GM18951 (cell line): ENCODE results near the gene LGALS7.

Source experiments
- POLR2A ChIP-seq: IDR thresholded peaks from 4 replicates; pipeline ENCODE4 v1.6.1; 2011; ENCODE audit warnings: mild to moderate bottlenecking; ENCODE audit not compliant: insufficient read length, insufficient read depth; ENCODE audit errors: extremely low read depth
- in situ Hi-C: fragments of 300-500 bp; cut with MboI; formaldehyde crosslinking; loops from one replicate; pipeline ENCODE4 v1.12.0; 2022; ENCODE audit warnings: low sequenced_read_pairs, mixed read lengths, inconsistent platforms; ENCODE audit not compliant: unreplicated experiment

Gene LGALS7

GRCh38 chr19:38742906-38743305 is 30.4 kb downstream of the LGALS7 start:
- no peak for TF ChIP-seq POLR2A
- in situ Hi-C loops: no loop called here

- no peak for TF ChIP-seq POLR2A
- in situ Hi-C loops: no loop called here
Observed at GRCh38 chr19:38742296-38742695, 31.0 kb downstream of the LGALS7 start.

GRCh38 chr19:38741670-38742069 is 31.6 kb downstream of the LGALS7 start:
- no peak for TF ChIP-seq POLR2A
- in situ Hi-C loops: no loop called here

GRCh38 chr19:38740932-38741331 is 32.4 kb downstream of the LGALS7 start:
- in situ Hi-C loops: no loop called here
- no peak for TF ChIP-seq POLR2A

GRCh38 chr19:38740257-38740592 is 33.1 kb downstream of the LGALS7 start:
- in situ Hi-C loops: no loop called here

GRCh38 chr19:38739440-38740256 is 33.7 kb downstream of the LGALS7 start:
- TF ChIP-seq POLR2A: no peak
- in situ Hi-C loops: no loop called here

More at GRCh38 chr19:38740257-38740592, 33.1 kb downstream of the LGALS7 start:
- no peak for TF ChIP-seq POLR2A

GRCh38 chr19:38737921-38738737 is 35.2 kb downstream of the LGALS7 start:
- in situ Hi-C loops: no loop called here

GRCh38 chr19:38737281-38737865 is 35.9 kb downstream of the LGALS7 start:
- in situ Hi-C loops: no loop called here
- TF ChIP-seq POLR2A: no peak

More at GRCh38 chr19:38737921-38738737, 35.2 kb downstream of the LGALS7 start:
- TF ChIP-seq POLR2A: no peak

- in situ Hi-C loops: no loop called here
- no peak for TF ChIP-seq POLR2A
Observed at GRCh38 chr19:38736413-38737280, 36.7 kb downstream of the LGALS7 start.

- TF ChIP-seq POLR2A: no peak
- in situ Hi-C loops: no loop called here
Observed at GRCh38 chr19:38736036-38736412, 37.3 kb downstream of the LGALS7 start.

GRCh38 chr19:38735257-38735686 is 38.0 kb downstream of the LGALS7 start:
- in situ Hi-C loops: no loop called here
- TF ChIP-seq POLR2A: no peak

GRCh38 chr19:38734426-38735256 is 38.7 kb downstream of the LGALS7 start:
- peak; percentile 28 for TF ChIP-seq POLR2A
- in situ Hi-C loops: no loop called here
